AG10803 (cell line): ENCODE results near the gene CTPS1.

Source experiments
- DNase-seq: peaks from one replicate; pipeline ENCODE4 v3.0.0; 2010; ENCODE audit warnings: low read depth
- H3K4me3 ChIP-seq: 2 replicates; pipeline ENCODE4 v1.5.1; 2011; ENCODE audit warnings: mild to moderate bottlenecking, low read length, control low read depth
- TF ChIP-seq, protein P1 (sequence below): conservative IDR thresholded peaks from 2 replicates; pipeline ENCODE4 v1.5.1; 2011; ENCODE audit warnings: mild to moderate bottlenecking, low read length, control low read depth, inconsistent platforms

Gene CTPS1

DNA sequence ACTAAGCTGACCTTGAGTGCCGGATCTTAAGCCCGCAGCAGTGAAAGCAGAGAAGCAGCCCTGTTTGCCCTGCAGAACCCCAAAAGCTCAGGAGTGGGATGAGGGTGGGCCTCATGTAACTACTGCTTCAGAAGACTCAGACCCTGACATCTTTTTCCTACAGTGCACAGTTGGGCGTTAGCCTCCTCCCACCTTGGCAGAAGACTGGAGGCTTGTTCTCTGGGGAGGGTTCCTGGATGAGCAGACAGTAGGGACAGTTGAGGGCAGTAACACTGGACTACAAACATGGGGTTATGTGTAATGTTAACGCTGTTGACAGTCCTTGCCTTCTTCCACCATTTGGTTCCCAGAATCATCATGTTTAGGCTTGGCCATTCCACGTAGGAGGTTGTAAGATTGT, 9.6 kb downstream of the CTPS1 start:
- H3K4me3 ChIP-seq = no peak overlapping the region
- no peak for DNase-seq
- TF ChIP-seq, protein P1, sequence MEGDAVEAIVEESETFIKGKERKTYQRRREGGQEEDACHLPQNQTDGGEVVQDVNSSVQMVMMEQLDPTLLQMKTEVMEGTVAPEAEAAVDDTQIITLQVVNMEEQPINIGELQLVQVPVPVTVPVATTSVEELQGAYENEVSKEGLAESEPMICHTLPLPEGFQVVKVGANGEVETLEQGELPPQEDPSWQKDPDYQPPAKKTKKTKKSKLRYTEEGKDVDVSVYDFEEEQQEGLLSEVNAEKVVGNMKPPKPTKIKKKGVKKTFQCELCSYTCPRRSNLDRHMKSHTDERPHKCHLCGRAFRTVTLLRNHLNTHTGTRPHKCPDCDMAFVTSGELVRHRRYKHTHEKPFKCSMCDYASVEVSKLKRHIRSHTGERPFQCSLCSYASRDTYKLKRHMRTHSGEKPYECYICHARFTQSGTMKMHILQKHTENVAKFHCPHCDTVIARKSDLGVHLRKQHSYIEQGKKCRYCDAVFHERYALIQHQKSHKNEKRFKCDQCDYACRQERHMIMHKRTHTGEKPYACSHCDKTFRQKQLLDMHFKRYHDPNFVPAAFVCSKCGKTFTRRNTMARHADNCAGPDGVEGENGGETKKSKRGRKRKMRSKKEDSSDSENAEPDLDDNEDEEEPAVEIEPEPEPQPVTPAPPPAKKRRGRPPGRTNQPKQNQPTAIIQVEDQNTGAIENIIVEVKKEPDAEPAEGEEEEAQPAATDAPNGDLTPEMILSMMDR = no peak

GRCh38 chr1:40997096-40997495, 17.6 kb downstream of the CTPS1 start:
- DNase-seq = no peak
- TF ChIP-seq, protein P1 = no peak
- no peak overlapping the region for H3K4me3 ChIP-seq

DNA sequence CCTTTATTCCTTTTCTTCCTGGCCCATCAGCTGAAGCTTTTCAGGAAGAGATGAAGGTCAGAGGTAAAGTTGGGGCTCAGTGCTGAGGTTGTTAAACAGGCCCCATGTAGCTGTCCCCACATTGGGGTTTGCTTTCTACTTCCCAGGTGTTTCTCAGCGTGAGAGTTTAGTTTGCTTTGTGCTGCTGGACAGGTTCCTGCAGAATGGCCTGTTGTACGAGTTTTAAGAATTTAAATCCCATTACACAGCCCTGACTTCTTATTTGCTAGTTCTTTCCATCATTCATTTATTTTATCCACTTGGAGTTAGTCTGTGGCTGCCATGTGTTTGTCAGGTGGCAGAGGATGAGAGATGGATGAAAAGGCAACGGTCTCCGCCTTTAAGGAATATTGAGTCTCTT, 19.2 kb downstream of the CTPS1 start:
- TF ChIP-seq, protein P1 = no peak
- no peak for DNase-seq
- H3K4me3 ChIP-seq = no peak overlapping the region

- TF ChIP-seq, protein P1 = no peak
- no peak overlapping the region for H3K4me3 ChIP-seq
- no peak for DNase-seq
Measured at GRCh38 chr1:41003127-41003639, 23.7 kb downstream of the CTPS1 start.

DNA sequence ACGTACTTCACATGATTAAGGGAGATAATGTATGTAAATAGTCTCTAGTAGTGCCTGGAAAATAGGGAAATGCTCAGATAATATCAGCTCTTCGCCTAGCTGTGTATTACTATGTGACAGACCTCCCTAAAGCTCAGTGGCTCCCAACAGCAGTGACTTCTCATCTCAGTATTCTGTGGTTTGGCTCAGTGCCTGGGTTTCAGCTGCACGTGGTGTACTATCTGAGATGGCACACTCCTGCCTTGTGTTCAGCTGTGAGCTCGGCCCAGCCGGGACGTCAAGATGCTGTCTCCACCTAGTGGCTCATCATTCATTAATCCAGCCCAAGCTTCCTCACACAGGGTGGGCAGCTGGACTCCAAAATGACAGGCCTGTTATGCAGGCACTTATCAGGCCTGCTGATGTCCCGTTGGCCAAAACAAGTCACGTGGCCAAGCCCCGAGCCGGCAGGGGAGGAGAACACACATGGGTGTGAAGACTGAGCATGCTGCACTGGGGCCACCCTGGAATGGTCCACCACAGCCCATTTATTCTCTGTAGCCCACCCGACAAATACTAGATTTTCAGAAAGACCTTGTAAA, 24.2 kb downstream of the CTPS1 start:
- peak; percentile 99 for DNase-seq
- H3K4me3 ChIP-seq = no peak overlapping the region
- TF ChIP-seq, protein P1 = peak; percentile 73

DNA sequence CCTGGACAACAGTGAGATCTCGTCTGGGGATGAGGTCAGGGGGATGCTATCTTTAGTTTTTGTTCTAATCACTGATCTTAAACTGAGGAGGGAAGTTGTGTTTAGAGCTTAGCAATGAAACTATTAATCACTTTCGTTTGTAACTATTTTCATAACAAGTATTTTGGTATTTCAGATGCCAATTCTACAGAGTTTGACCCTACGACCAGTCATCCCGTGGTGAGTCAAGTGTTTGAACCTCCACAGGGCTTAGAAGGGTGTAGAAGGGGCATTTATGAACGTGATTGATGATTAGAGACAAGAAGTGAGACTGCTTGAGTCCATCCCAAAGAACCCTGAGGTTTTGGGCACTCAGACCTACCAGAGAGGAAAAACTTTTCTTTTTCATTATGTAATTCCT, 26.4 kb downstream of the CTPS1 start:
- H3K4me3 ChIP-seq = no peak overlapping the region
- TF ChIP-seq, protein P1 = no peak
- DNase-seq = no peak
